ENCODE results near the gene SEMA4D. TPM values are rescaled to one million over a fixed set of nuclear protein-coding genes. Genes with fewer than 3 reads are reported as not detected.

SEMA4D gene
- total RNA-seq, 1 donor from 2014 or later = 2.9 TPM

DNA sequence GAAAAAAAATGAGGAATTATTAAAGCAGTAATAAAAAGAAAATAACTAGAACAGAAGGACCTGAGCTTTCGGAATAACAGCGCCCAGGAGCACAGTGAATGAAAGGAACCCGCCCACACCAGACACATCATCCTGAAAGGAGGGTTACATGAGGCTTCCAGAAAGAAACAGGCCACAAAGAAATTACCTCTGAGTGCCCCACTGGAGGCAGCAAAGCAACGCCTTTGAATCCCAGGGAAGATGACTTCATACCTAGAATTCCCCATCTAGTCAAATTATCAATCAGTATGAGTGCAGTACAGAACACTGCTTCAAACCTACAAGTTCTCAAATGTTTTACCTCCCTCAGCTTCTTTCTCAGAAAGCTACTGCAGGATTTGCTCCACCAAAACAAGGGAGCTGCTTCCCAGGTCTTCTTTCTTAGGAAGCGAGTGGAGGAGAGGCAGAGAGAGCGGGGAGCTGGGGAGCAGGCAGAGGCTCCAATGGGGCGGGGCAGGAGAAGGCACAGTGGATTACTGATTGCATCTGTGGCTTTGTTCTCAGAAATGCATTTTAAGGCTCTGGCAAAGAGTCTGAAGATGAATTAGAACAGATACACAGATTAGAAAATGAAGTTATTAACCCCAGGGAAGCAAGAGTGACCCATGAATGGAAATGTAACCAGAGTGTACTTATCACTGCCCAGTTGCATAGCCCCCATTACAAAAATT, 87.1 kb downstream of the SEMA4D start:
- DNase-seq = no peak

- DNase-seq = no peak
Measured at GRCh38 chr9:89410022-89410421, 87.9 kb downstream of the SEMA4D start.

- DNase-seq = no peak
Measured at GRCh38 chr9:89409466-89409865, 88.4 kb downstream of the SEMA4D start.

DNA sequence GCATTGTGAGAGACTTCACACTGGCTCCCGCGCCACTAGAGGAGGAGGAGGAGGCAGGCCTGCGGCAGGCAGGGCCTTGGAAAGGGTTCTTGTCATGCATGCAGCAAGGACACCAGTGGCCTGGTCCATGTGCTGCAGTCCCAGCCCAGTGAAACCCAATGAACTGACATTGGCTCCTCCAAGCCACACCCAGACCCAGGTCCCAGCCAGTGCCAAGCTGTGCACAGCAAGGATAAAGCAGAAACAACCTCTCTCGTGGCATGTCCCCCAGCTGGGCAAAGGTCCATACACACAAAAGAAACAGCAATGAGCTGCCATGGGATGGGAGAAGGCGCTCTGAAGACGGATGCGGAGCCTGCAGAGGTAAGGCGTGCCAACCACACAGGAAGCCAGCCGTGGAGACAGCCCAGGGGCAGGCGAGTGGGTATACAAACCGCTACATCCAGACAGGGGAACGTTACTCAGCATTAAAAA, 89.2 kb downstream of the SEMA4D start:
- no peak for DNase-seq

GRCh38 chr9:89407070-89407469, 90.8 kb downstream of the SEMA4D start:
- no peak for DNase-seq

- DNase-seq = peak; percentile 53
Measured at GRCh38 chr9:89405826-89406225, 92.1 kb downstream of the SEMA4D start.

- no peak for DNase-seq
Measured at GRCh38 chr9:89404074-89404473, 93.8 kb downstream of the SEMA4D start.

DNA sequence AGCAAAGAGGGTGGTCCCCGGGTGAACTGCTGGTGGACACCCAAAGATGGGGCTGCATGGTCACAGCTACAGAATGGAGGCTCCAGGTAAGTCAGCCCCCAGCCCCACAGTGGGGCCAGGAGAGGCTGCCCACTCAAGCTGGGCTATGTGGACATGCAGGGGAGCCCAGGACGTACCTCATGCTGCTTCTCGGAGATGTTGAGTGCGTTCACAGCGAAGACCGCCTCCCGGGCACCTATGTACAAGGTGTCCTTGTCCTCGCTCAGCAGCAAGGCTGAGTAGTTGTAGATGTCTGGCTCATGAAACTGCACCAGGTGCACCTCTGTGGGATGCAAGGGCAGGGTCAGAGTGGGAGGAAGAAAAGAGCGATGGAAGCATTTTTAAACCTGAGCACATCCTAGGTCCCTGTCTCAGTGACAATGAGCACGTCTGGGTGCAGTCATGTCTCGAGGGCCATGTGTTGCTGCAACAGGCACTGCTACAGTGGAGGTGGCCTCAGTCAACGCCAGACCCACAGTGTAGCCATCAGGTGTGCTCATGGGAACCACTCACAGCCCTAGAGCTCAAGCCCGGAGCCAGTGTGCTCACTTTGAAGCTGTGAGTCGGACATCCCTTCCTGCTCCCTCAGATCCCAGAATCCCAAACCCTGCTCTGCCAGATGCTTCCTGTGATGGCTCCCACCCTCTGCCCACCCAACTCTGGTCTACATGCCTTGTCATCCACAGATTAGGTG, 95.1 kb downstream of the SEMA4D start:
- peak; percentile 30 for DNase-seq

DNA sequence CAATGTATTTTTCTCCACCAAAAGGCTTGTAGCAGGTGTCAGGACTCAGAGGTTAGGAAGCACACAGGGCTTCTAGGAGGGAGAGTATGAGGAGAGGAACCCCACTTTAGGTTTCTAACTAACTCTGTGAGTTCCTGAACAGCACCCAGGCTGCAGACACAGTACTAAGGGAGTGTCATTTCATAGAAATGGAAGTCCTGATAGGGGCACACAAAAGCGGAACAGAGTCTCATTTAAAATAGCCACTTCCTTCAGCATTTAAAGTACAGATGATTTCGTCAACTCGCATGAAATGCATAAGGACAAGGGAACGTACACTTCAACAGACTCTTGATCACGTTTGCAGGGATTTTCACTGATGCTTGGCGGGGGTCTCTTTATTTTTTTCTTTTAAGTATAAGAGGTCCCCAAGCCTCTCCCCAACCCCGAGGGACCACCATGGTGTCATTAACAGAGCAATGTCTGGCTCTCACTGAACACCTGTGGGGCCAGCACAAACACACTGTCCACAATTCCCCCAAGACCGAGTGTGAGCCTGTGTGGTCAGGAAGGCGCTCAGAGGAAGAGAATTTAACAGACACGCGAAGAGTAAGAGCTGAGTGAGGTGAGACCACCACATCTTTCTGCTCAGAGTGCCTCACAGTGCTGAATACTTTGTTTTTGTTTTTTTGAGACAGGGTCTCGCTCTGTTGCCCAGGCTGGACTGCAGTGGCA, 97.4 kb downstream of the SEMA4D start:
- no peak for DNase-seq

- DNase-seq = no peak
Measured at GRCh38 chr9:89398621-89399020, 99.3 kb downstream of the SEMA4D start.

DNA sequence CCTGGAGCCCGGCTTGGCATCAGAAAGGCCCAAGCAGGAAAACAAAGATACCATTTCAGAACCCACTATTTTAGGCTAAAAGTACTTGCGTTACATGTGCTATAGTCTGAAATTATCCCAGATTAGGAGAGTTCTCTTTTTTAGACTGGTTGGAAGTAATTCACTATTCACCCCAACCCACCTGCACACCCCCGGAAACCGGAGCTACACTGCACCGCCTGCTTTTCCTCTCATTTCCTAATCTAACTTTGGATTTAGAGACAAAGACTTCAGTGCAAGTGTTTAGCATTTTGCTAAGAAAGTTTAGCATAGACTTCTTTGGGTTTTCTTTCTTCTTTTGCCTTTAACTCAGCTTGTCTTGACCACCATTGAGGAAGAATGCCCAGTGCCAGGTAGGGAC, 100.4 kb downstream of the SEMA4D start:
- DNase-seq = no peak

DNA sequence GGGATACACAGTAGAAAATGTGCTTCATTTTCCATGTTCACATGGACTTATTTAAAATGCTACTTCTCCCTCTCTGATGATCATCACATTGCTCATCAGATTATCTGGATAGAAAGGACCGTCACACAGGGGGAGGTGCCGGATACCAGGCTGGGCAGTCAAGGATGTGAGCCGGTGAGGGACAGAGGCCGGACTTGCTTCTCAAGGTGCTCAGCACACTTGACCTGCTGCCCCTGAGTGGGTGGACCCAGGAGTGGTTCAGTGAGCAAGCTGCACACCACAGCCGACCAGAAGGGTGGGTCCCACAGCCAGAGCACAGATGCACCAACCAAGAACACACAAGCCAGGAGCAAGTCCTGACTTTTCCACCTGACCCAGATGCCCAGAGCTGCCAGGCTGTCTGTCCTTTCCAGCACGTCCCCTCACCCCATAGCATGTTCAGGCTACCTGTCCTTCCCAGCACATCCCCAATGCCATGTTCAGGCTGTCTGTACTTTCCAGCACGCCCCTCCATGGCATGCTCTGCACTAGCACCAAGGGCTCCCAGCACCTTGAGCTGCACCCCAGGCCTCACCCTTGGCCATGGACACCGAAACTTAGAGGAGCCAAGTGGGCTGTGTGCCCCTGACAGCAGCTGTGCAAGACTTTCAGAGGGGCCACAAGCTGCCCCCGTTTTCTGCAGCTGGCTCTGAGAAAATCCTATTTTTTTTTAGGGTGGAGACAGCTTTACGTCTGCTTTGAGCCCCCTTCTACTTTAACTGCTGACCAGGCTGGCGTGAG, 101.8 kb downstream of the SEMA4D start:
- no peak for DNase-seq

DNA sequence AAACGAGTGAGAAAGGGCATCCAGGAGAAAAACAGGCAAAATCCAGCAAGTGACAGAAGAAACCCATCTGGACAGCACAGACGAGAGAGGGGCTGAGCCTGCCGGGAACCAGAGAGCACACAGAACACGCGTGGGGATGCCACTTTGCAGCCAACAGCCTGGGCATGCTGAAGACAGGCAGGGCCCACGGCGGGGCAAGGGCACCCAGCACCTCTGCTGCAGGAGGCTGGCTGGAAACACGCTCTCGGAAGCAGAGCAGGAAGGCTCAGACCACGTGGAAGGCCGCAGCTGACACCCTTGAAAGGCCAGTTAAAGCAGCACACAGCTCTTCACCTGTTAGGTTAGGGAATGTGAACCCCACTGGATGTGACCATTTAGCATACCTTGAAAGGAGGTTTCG, 103.5 kb downstream of the SEMA4D start:
- DNase-seq = no peak

DNA sequence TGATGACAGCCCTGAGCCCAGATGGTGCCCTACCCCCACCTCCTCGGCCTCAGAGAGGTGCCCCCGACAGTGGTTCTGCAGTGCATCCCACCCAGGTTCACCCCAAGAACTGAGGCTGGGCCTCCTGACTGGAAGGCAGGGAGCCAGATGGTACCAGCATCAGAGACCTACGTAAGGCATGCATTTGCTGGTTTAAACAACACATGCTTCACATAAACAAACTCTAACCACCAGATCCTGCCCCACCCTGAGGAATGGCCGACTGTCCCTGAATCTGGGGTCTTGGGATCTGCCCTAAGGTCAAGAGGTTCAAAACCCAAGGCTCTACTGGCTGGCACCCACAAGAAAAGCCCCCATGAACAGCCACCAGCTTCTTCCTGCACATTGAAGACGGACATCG, 106.3 kb downstream of the SEMA4D start:
- no peak for DNase-seq

DNA sequence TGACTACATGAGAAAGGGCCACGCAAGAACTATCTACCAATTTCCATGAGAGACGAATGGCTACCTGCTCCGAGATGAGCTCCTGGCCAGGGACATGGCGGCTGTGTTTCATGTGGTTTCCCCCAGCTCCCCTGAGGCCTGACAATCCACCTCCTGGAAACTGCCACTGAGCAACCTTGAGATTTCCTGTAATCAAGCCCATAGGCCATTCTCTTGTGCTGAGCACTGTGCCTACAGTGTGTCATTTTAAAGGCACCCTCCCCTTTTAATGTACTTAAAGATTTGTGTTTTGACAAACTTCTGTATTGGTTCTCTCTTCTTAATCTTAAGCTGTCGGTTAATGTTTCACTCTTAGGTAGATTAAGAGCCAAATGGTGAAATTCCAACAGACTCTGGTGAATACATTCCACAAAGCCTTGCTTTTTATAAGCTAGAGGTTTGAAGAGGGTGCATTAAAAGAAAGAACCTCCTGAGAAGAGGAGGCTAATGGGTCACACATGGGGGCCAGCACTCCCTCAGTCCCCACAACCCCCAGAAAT, 107.3 kb downstream of the SEMA4D start:
- no peak for DNase-seq

- no peak for DNase-seq
Measured at GRCh38 chr9:89390068-89390555, 107.8 kb downstream of the SEMA4D start.

DNA sequence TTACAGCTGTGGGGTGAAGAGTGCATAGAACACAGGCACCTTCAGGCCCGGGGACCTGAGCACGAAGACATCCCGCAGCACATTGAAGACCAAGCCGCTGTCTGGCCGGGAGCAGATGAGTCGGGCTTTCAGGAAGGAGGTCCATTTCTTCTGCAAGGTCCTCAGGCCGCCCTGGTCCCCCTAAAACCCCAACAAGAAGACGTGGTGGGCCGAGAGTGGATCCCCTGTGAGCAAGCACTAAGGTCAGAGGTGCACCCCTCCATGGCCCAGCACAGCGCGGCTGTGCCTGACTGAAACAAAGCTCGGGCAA, 109.1 kb downstream of the SEMA4D start:
- no peak for DNase-seq

- no peak for DNase-seq
Measured at GRCh38 chr9:89388084-89388867, 109.6 kb downstream of the SEMA4D start.

- no peak for DNase-seq
Measured at GRCh38 chr9:89387197-89387849, 110.6 kb downstream of the SEMA4D start.

- no peak for DNase-seq
Measured at GRCh38 chr9:89386797-89387196, 111.1 kb downstream of the SEMA4D start.

DNA sequence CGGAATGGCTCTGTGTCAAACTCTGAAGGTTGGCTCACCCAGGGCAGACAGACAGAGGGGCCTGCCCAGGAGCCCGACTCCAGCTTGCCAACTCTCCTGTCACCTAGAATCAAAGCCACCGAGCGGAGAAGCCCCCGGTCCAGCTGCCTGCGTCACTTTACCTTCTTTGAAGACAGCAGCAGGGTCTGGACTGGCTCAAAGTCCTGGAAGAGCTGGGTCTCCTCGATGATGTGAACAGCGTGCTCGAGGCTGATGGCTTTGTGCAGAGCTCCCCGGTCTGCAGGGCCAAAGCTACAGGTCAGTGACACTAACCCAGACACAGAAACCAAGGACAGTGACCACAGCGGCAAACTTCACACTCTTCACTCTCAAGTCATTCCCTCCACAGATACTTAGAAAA, 111.7 kb downstream of the SEMA4D start:
- no peak for DNase-seq
